GM18520 (cell line): ENCODE results near the gene PSMG2.
"Not testable (repeated sequence)": the region's sequence is repeated elsewhere in the genome, so short reads cannot be mapped to it uniquely, and the experiment has no call there.

ENCODE experiments used
- ATAC-seq: cut with Tn5 transposase; IDR thresholded peaks from one replicate; pipeline ENCODE4 v1.9.1; 2021; ENCODE audit not compliant: unreplicated experiment

The PSMG2 gene

DNA sequence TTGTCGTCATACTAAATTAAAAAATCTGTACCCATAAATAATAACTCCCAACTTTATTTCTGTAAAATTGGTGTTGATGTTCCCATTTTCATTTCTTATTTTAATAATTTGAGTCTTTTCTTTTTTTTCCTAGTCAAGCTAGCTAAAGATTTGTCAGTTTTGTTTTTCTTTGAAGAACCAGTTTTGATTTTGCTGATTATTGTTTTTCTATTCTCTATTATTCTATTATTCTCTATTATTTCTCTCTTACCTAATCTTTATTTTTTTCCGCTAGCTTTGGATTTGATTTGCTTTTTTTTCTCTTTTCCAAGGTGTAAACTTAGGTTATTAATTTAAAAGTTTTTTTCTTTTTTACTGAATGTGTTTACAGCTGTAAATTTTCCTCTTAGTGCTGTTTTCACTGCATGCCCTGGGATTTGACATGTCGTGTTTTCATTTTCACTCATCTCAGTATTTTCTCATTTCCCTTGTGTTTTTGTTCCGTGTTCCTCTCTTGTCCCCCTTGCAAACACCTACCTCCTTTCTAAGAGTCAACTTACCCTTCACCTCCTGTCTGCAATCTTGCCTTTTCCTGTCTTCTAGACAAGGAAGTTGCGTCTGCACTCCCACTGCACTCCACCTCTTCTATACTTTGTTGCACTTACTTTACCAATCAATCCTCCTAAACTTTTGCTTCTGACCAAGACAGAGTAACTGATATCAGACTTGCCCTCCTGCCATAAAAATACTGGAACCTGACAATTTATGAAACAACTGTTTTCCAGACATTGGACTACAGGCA lies 18.8 kb downstream of the PSMG2 start:
- no peak for ATAC-seq

DNA sequence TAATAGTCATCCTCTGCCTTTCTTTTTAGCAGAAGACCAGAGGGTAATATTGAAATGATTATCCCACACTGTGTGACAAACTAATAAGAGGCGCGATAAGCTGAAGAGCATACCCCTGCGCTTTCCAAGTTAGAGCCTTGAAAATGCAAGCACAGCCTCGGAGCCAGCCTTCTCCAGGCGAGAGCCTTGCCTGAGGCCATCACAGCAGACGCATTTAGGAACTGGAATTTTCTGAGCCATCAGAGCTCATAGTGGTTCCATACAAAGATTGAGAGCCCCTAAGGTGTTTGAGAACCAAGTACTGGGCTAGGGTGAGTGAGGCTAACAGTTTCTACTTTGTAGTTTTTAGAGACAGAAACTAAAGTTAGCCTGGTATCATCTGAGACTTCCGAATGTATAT lies 19.9 kb downstream of the PSMG2 start:
- ATAC-seq = no peak

DNA sequence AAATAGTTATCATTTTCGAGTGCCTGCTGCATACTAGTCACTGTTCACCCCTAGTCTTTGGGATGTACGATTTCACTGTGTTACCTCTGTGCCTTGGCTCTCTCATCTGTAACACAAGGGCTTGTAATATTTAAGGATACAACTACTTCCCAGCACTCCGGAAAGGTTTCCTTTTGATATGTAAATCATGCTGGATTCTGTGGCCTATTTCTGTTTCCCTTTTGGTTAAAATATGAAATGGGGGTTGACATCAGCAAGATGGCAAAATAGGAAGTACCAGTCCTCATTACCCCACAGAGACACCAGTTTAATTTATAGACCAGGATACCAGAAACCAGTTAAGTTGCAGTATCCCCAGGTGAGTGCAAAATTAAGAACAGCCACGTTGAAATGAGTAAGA lies 23.5 kb downstream of the PSMG2 start:
- ATAC-seq = no peak

DNA sequence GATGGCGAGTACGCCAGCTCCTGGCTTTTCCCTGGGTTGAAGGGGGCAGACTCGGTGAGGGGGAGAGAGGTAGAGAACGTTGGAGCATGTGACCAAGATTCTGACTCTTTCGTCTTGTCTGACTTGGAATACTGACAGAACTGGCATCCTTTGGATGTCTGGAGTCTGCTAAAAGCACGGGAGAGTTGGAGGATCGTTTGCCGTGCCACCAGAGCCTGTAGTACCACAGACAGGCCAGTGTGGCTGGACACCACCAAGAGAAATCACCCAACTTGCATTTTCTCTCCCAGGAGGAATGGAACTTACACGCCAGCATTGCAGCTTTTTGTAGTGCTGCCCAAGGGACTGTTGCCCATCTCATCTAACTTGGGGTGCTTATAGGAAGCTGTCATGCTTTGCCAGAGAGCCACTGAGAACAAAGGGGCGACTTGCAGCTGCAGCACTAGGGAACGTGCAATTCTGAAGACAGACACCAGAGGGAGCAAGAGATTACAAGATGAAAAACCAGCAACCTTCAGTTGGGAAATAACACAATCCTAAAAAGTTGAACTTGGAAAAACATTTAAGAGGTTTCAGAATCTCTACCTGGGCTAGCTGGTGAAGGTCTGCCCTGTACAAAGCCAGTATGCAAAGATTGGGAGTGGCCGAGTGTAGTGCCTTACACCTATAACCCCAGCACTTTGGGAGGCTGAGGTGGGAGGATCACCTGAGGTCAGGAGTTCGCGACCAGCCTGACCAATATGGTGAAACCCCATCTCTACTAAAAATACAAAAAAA lies 24.1 kb downstream of the PSMG2 start:
- no peak for ATAC-seq

DNA sequence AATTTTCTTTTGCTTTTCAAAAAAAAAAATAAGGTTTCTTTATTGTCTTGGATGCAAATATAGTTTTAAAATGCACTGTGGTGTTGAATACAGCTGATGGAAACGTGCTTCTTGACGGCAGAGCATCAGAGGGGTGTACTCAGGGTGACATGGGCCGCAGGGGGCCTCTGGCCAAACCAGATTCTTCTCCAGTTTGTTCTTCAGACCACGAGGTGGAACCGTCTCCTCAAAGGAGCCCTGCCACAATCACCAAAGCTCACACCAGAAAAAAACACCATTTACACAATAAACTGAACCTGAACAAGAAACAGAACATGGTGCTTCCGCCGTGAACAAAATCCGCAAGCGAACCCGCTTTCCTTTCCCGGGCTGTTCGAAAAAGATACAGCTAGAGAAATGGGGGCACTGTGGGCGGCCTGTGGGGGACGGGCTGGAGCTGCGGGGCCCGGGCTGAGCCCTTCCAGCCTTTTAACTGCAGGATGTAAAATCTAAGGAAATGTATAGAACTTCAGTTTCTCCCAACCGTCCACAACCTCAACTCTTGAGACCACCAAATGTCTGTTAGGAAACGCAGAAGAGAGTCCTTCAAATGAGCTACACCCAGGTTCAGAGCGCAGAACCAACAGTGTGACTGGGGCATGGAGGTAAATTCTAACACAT lies 34.5 kb downstream of the PSMG2 start:
- no peak for ATAC-seq

DNA sequence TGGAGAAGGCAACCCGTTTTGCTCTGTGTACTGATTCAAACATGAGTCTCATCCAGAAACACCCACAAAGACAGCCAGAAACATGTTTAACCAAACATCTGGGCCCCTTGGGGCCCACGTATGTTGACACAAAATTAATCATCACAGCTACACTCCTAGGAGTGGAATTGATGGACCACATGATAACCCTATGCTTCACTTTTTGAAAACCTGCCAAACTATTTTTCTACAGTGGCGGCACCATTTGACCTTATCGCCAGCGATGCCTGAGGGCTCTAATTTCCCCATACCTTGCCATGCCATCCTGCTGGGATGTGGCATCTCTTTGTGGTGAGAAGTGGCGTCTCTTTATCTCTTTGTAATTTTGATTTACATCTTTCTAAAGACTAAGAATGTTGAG lies 38.5 kb downstream of the PSMG2 start:
- ATAC-seq = no peak

DNA sequence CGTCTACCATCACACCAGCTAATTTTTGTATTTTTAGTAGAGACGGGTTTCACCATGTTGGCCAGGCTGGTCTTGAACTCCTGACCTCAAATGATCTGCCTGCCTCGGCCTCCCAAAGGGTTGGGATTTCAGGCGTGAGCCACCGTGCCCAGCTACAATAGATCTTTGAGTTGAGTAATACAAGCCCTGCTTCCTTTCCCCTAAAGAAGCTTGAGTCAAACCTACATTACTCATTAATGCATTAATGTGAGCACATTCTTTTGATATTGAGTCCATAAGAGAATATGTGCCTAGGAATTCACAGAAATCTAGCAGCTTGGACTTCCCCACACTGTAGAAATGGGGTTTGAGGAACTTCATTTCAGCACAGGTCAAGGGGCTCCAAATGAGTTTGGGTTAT lies 39.6 kb downstream of the PSMG2 start:
- no peak for ATAC-seq

DNA sequence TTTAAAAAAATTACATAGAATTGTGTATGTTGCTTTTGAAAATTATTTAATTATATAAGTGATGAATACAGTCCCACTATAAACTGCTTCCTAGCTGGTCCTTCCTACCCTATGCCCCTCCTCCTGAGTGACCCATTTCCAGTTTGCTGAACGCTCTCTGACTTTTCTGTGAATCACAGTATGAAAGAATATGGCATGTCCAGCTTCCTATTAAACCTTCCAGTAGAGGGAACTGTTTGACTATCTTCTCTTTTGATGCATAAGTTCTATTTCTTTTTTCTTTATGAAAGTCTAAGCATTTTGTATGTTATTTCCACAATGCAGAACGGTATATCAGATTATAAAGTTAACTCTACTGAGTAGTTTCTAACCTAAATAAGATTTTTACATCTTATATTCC lies 41.3 kb downstream of the PSMG2 start:
- ATAC-seq = no peak

DNA sequence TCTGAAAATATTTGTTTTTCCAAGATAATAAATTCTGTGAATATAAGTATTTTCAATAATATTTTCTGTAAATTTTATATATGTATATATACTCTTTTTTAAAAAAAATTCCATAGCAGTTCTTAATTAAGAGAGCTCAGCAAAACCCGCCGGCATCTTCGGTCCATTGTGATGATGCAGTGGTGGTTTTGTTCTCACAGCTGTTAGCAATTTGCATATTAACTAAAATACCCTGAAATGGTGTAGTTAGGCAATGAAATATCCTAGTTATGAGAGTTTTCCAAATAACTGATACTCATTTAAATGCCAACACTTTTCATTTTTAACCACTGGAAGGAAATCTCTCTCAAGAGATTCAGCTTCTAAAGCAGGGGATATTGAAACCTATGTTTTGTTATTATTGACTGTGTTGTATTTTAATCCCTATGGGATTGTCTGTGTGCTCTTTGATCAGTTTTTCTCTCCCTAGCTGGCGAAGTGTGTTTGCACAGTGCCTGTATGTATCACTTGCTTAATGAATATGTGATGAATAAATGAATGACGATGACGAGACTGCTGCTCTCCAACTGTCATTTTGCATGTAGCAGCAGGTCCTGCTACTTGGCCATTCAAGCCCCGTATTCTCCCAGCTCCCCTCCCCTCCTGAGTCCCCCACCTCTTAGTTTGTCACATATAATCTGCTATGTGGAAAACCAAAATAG lies 42.4 kb downstream of the PSMG2 start:
- ATAC-seq = no peak

DNA sequence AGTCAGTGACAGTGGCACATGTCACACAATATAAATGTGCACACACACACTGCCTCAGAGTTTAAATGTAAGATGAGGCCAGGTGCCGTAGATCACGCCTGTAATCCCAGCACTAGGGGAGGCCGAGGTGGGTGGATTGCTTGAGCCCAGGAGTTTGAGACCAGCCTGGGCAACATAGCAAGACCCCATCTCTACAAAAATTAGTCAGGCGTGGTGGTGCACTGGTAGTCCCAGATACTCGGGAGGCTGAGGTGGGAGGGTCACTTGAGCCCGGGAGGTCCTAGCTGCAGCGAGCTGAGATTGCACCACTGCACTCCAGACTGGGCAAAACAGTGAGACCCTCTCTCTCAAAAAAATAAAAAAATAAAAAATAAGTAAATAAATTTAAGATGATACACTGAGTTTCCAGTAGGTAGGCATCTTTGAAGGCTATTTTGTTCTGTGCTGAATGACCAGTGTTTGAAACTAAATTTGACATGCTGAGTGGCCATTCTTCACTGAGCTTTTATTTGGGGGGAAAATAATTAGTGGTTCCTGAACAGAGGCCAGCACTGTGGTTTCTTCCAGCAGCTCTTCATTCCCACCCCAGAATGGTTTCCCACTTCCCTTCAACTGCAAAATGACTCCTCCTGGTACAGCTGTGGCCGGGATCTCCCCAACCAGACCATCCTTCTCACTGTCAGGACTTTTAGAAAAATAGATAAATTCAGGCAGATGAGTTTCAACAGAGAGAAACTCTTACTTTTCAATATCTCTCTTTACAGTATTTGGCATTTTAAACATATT lies 44.9 kb downstream of the PSMG2 start:
- no peak for ATAC-seq

DNA sequence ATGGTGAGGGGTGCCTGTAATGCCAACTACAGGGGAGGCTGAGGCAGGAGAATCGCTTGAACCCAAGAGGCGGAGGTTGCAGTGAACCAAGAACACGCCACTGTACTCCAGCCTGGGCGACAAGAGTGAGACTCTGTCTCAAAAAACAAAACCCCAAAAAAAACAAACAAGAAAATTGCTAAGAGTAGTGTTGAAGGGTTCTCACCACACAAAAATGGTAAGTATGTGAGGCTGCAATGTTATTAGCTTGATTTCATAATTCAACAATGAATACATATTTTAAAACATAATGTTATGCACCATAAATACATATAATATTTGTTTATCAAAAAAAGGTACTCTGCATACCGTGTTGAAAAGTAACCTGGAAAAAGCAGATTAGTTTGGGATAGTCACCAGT lies 45.8 kb downstream of the PSMG2 start:
- no peak for ATAC-seq

DNA sequence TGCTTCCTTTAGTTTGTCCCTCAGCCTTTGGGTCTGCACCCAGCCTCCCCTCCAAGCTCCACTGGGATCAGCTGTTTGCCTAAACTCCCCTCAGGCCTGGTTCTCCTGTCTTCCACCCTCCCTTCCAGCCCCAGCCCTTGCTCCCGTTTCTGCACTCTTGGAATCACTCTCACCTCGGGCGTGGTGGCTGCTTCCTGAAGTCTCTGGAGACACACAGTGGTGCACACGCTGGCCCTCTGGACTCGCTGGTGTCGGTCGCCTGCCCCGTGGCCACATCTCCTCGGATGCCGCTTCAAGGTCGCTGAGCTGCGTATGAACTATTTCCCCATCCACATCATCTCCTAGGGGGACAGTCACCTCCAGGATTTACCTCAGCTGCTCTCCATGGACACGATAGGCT lies 46.3 kb downstream of the PSMG2 start:
- no peak for ATAC-seq

DNA sequence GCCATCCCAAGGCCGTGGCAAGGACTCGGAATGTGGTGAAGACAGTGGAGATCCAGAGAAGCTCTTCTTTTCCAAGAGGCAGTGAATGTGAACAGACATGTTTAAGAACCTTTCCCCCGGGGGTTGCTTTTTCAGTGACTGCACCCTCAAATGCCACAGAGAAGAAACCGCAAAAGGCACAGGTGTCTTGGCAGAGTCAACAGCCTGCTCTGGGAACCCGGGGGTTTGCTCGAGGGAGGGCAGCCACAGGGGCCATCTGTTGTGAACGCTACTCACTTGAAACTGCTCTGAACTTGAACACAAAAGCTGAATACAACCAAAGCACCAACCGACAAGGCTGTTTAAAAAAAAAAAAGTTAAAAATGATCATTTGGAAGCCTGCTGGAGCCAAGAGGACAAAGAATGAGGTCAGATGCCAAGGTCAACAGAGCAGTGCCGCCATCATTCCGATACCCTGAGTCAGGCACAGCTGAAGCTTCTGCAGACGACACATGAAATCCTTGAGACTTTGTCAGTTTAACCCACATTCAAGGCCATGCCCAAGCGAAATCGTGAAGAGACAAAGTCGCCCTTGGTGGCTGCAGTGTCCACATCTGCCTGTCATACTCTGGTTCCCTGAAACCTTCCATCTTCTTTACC lies 47.4 kb downstream of the PSMG2 start:
- no peak for ATAC-seq

DNA sequence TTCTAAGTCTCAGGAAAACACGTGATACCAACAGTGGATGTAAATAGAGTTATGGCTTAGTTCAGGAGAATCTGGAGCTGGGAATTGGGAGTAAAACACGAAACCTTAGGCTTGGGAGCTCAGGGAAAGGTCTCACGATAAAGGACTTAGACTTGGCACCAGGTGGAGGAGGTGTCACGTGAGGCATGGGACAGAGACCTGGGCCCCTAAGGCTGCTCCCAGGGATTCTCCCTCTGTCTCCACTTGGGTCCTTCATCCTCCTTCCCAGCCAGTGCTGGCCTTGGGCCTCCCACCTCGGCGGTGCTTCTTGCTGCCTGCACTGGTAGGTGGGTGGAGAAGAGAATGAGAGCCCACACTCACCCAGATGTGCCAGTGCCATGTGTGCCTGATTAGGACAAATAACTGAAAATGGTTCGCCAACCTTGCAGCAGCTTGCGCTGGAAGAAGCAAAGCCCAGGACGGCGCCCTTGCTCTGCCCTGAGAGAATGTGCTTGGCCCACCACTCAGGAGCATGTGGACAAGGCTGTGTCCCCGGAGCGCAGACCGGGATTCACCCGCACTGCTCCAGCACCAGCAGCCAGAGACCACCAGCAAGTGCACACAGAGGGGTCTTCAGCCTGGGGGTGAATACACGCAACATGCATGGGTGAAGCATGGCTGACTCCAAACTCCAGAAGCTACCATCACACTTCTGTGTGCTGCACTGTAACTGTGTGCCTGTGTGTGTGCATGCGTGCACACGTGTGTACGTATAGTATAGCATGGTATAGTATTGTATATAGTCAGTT lies 48.1 kb downstream of the PSMG2 start:
- ATAC-seq = no peak

DNA sequence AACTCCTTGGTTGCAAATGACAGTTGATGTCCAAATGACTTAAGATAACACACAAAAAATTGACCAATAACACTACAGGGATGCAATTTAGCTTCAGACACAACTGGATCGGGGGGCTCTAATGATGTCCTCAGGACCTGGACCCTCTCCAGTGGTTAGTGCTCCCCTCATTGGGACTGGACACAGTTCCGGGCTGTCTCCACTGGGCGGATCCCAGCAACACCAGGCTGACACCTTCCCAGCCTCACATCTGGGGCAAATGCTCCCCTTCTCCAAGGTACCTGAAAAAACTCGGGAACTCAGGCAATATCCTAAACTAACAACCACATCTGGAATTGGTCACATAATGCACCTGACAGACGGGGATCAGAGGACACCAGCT lies 48.7 kb downstream of the PSMG2 start:
- no peak for ATAC-seq

DNA sequence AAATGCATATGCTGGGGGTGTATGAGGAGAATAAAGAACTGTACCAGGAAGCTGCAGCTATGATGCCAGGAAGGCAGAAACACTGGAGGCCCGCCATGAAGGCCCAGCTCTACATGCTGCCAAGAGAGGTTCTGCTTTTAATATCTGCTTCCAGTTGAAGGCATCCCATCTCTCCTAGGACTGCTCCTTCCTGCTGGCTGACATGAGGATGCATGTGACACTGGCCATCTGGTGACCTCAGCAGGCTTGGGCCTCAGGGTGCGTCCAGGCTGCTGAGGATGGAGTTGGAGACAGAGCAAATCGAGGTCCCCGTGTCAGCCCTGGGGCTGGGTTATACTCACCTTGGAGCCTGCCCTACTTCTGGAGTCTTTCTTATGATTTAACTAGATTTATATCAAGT lies 49.0 kb downstream of the PSMG2 start:
- ATAC-seq = no peak

DNA sequence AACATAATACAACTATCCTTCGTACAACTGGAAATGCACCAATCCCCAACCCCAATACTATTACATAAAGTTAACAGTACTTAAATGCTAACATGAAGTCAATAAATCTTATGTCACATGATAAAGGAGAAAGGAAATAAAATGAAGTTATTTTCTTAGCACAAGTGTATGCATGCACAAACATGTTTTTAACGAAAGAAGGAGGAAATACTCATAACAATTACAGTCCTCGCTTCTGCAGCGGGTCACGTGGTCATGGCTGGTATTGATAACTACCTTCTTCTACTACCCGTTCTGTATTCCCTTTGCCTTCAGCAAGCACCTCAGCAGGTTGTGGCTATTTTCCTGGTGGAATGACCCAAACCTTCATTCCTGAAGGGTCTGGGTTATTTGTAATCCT lies 51.7 kb downstream of the PSMG2 start:
- ATAC-seq = no peak

DNA sequence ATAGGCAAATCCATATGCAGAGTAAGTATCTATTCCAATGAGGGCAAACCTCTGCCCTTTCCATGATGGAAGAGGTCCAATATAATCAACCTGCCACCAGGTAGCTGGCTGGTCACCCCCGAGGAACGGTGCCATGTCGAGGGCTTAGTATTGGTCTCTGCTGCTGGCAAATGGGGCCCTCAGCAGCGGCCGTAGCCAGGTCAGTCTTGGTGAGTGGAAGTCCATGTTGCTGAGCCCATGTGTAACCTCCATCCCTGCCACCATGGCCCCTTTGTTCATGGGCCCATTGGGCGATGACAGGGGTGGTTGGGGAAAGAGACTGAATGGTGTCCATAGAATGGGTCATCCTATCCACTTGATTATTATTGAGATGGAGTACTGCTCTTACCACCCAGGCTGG lies 52.8 kb downstream of the PSMG2 start:
- not testable (repeated sequence) for ATAC-seq

DNA sequence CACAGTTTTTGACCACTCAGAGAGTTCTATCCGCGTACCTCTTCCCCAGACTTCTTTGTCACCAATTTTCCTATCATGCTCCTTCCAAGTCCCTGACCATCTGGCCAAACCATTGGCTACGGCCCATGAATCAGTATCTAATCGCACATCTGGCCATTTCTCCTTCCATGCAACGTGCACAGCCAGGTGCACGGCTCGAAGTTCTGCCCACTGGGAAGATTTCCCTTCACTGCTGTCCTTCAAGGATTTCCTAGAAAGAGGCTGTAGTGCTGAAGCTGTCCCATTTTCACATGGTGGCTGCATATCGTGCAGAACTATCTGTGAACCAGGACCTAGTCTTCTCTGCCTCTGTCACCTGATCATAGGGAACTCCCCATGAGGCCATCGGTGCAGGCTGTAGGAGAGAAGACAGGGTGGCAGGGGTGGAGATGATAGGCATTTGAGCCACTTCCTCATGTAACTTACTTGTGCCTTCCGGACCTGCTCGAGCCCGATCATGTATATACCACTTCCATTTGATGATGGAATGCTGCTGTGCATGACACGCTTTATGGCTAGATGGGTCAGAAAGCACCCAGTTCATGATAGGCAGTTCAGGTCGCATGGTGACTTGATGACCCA lies 53.9 kb downstream of the PSMG2 start:
- not testable (repeated sequence) for ATAC-seq
